Rectal smooth muscle tissue (tissue), 1 donor: ENCODE results near the gene IL17C.
A peak's percentile ranks its signal among the peaks of the same experiment; 100 is the strongest.

Experiments used
- H3K27ac ChIP-seq: one replicate; pipeline ENCODE4 v1.7.0; 2013; ENCODE audit warnings: low read depth, low read length, inconsistent platforms
- H3K27me3 ChIP-seq: one replicate; pipeline ENCODE4 v1.7.0; 2013; ENCODE audit warnings: low read length; ENCODE audit not compliant: control insufficient read depth, insufficient read depth
- H3K36me3 ChIP-seq: one replicate; pipeline ENCODE4 v1.7.0; 2013; ENCODE audit warnings: low read length; ENCODE audit not compliant: control insufficient read depth, insufficient read depth
- H3K4me1 ChIP-seq: one replicate; pipeline ENCODE4 v1.7.0; 2013; ENCODE audit warnings: low read length; ENCODE audit not compliant: control insufficient read depth, insufficient read depth
- H3K4me3 ChIP-seq: one replicate; pipeline ENCODE4 v1.7.0; 2013; ENCODE audit warnings: low read length
- H3K9ac ChIP-seq: one replicate; pipeline ENCODE4 v1.7.0; 2013; ENCODE audit warnings: low read length

The IL17C gene

DNA sequence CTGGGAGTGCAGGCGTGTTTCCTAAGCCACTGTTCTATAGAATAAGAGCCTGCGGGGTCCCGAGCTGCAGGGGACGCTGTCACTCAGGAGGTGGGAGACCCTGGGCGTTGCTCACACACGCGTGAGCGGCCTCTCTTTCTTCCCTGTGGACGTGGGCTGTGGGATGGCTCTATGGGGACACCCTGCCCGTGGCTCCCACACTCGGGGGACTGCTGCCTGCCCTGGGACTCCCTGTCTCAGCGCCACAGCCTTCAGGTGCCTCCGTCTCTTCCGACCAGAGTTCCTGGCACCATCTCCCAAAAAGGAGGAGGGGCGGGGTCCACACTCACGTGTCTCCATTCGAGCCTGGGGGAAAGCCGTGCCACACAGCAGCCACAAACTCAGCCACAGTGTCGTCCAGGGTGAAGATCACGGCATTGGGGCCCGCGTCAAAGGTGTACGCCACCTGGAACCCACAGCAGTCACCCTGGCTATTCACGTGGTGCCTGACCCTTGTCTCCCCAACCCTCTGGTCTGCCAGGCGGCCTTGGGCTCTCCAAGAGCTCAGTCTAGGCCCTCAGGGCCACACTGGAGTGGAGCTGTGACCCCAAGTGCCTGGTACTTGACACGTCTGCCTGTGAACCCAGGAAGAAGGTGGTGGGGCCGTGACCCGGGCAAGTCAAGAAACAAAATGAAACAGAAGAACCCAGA, 16.1 kb downstream of the IL17C start:
- Histone ChIP-seq H3K9ac (no peak overlapping the region), H3K27ac (no peak overlapping the region), H3K36me3 (no peaks in the 10 kb centered on the region)

GRCh38 chr16:88655053-88655732, 16.8 kb downstream of the IL17C start:
- Histone ChIP-seq H3K27me3 (no peaks in the 10 kb centered on the region), H3K4me1 (no peaks in the 10 kb centered on the region), H3K9ac (no peak overlapping the region), H3K36me3 (no peaks in the 10 kb centered on the region), H3K27ac (no peak overlapping the region), H3K4me3 (no peak overlapping the region)

More for the DNA sequence above, 16.1 kb downstream of the IL17C start:
- no peaks in the 10 kb centered on the region for H3K27me3 ChIP-seq
- no peaks in the 10 kb centered on the region for H3K4me1 ChIP-seq
- no peak overlapping the region for H3K4me3 ChIP-seq

DNA sequence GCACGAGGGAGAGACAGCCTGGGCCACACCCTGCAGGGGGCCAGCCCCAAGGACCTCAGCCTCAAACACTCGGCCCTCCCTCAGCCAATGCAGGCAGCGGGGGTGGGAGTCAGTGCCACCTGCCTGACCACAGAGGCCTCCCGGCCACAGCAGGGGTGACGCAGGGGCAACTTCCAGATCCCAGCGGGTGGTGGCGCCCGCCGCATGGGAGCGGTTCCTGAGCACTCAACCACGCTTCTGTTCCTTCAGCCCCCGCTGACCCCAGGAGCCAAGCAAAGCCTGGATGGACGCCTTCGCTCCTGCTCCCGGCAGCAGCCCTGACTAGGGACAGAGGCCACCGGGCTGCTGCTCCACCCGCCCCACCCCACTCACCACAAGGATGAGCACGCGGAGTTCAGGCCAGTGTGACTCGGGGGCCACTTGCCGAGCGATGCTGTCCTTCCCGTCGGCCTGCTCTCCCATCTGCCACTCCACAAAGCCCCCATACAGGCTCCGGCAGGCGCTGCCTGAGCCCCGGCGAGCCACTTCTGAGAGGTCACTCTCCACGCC, 17.4 kb downstream of the IL17C start:
- Histone ChIP-seq H3K4me1 (no peaks in the 10 kb centered on the region), H3K4me3 (no peak overlapping the region), H3K27me3 (no peaks in the 10 kb centered on the region), H3K9ac (no peak overlapping the region), H3K36me3 (no peaks in the 10 kb centered on the region), H3K27ac (no peak overlapping the region)

DNA sequence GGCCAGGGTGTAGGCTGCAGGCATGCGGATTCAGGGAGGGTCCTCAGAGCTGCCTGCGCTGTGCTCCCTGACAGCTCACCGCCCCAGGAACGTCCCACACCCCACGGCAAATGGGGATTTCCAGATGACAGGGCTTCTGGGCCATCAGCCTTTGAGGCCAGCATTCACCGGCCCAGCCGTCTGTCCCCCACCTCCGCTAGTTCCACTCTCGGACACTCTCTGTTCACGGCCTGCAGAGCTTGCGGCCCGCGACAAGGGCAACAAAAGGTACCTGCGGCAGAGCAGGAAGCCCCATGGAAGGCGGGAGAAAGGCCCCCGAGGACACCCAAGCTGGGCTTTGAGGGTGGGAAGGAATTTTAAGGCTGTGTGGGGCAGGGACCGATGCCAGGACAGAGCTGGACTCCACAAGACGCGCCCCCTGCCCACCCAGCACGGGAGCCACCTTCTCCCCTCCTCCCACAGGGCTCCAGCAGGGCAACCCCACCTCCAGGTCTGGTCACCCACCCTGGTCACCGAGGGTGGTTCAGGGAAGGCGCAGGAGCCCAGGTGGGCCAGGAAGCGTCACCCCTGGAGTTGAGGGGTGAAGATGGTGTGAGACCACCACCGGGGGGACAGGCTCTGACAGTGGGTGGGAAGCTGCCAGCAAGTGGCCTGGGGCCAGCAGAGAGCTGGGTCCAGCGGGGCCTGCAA, 18.1 kb downstream of the IL17C start:
- Histone ChIP-seq H3K4me3 (no peak overlapping the region), H3K9ac (no peak overlapping the region), H3K4me1 (no peaks in the 10 kb centered on the region), H3K27ac (no peak overlapping the region), H3K27me3 (no peaks in the 10 kb centered on the region), H3K36me3 (no peaks in the 10 kb centered on the region)

DNA sequence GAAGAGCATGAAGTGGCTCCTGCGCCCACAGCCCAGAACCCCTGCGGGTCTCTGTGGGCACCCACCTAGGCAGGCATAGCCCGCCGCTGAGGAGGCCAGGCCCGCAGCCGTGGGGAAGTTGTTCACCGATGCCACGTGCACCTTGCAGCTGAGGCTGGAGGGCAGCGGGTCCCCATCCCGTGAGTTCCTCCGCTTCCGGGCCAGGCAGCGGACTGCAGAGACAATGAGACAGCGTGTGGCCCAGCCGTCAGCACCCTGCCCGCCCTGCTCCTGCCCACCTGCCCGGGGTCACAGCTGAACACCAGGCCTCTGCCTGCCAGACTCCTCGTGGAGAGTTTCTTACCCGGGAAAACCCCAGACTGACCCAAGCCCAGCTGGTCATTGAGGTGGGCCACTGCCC, 19.0 kb downstream of the IL17C start:
- Histone ChIP-seq H3K27ac (no peak overlapping the region), H3K4me1 (no peaks in the 10 kb centered on the region), H3K36me3 (no peaks in the 10 kb centered on the region), H3K9ac (no peak overlapping the region), H3K4me3 (no peak overlapping the region), H3K27me3 (no peaks in the 10 kb centered on the region)

DNA sequence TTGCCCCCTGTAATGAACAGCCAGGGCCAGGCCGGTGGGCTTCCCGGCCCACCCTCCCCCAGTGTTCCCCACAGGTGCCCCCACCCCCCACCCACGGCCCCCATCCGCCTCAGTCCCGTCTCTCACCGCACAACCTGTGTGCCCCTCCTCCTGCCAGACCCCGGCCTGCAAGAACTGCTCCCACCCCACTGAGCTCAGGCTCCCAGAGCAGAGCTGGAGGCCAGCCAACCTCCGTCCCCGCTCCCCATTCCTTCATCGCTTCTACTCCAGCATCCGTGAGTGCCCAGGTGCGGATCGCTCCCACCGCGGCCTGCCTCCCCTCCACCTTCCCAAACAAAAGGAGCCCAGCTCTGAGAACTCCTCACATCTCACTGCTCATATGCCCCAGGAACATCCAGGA, 20.3 kb downstream of the IL17C start:
- Histone ChIP-seq H3K4me1 (no peaks in the 10 kb centered on the region), H3K4me3 (no peak overlapping the region), H3K9ac (no peak overlapping the region), H3K27ac (no peak overlapping the region), H3K36me3 (no peaks in the 10 kb centered on the region), H3K27me3 (no peaks in the 10 kb centered on the region)

GRCh38 chr16:88659160-88659559, 20.8 kb downstream of the IL17C start:
- H3K4me1 ChIP-seq: no peaks in the 10 kb centered on the region
- H3K27me3 ChIP-seq: no peaks in the 10 kb centered on the region
- no peak overlapping the region for H3K4me3 ChIP-seq
- no peak overlapping the region for H3K27ac ChIP-seq
- H3K9ac ChIP-seq: no peak overlapping the region
- no peaks in the 10 kb centered on the region for H3K36me3 ChIP-seq

GRCh38 chr16:88661468-88661867, 23.1 kb downstream of the IL17C start:
- no peak overlapping the region for H3K9ac ChIP-seq

DNA sequence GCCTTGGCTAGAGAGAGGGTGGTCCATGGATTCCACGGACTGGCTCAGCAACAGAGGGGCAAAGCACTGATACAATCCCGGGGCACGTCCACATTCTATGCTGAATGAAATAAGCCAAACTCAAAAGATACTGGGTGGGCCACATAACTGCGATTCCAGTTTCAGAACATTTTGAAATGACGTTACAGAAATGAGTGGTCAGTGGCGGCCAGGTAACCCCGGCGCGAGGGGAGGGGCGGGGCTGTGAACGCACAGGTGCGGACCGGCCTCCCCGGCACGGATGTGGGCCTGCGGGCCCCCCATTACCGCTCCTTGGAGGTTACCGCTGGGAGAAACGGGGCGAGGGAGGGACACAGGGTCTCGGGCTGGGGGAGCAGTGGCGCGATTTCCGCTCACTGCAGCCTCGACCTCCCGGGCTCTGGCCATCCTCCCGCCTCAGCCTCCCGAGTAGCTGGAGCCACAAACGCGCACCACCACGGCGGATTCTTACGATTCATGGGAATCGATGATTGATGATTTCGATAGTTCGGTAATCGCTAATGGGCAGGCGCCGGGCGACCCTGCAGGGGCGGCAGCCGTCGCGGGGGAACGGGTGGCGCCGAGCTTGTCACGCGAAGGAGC, 24.0 kb downstream of the IL17C start:
- H3K27me3 ChIP-seq: no peaks in the 10 kb centered on the region
- peak overlapping the region; percentile 71 for H3K27ac ChIP-seq
- H3K9ac ChIP-seq: peak overlapping the region; percentile 80
- H3K36me3 ChIP-seq: no peaks in the 10 kb centered on the region
- H3K4me3 ChIP-seq: peak overlapping the region; percentile 87
- no peaks in the 10 kb centered on the region for H3K4me1 ChIP-seq

More at GRCh38 chr16:88661468-88661867, 23.1 kb downstream of the IL17C start:
- Histone ChIP-seq H3K27ac (no peak overlapping the region), H3K36me3 (no peaks in the 10 kb centered on the region), H3K4me3 (no peak overlapping the region), H3K4me1 (no peaks in the 10 kb centered on the region), H3K27me3 (no peaks in the 10 kb centered on the region)

DNA sequence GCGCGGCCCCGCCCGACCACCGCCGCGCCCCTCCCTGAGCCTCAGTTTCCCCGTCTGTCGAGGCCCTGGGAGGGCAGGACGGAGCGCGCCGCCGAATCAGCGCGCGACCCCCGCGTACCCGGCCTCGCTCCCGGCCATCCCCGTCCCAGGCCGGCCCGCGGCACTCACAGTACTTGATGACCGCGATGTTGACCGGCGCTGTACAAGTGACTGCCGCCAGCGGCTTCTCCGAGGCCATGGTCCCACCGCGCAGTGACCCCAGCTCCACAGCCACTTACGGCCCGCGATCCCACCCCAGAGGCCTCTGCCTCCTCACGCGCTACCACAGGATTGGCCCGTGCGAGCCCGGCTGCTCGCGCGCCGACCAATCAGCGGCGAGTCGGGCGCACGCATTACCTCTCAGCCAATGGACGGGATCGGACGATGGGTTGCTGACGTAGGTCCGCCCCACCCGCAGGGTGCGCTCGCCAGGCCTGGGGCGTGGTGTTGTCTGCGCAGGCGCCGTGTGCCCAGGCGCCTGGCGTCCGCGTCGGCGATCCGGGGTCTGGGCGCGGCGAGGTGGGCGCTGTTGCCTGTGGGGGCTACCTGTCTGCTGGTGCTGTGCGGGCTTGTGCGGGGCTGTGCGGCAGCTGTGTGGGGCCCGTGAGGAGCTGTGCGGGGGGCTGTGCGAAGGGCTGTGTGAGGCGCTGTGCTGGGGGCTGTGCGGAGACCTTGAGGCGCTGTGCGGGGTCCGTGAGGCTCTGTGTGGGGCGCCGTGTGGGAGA, 24.7 kb downstream of the IL17C start, which contains the start of gene MVD:
Gene MVD (minus strand): TSS at position 249 of the 764 bp plus-strand sequence. CDS start 11 bp downstream, at position 238.
- Histone ChIP-seq H3K36me3 (no peaks in the 10 kb centered on the region), H3K27ac (peak within 1 kb of the TSS; percentile 83), H3K4me3 (peak within 1 kb of the TSS; percentile 87), H3K9ac (peak within 1 kb of the TSS; percentile 92), H3K27me3 (no peaks in the 10 kb centered on the region), H3K4me1 (no peaks in the 10 kb centered on the region)

- H3K36me3 ChIP-seq: no peaks in the 10 kb centered on the region
- no peaks in the 10 kb centered on the region for H3K4me1 ChIP-seq
- no peak overlapping the region for H3K4me3 ChIP-seq
- H3K27ac ChIP-seq: no peak overlapping the region
- no peaks in the 10 kb centered on the region for H3K27me3 ChIP-seq
- no peak overlapping the region for H3K9ac ChIP-seq
These were observed 26.8 kb downstream of the IL17C start for GRCh38 chr16:88665148-88665547.
